HEK293 (cell line): ENCODE data around the gene SESN1.

Experiments used
- YY1 ChIP-seq: fragments of 450-650 bp; formaldehyde crosslinking; IDR thresholded peaks from 2 replicates; pipeline ENCODE4 v1.5.1; 2018; ENCODE audit warnings: missing biosample characterization, missing genetic modification characterization
- ZNF133 ChIP-seq: fragments of 450-650 bp; formaldehyde crosslinking; IDR thresholded peaks from 2 replicates; pipeline ENCODE4 v1.5.1; 2016; ENCODE audit warnings: missing biosample characterization, missing genetic modification characterization
- ZNF394 ChIP-seq: fragments of 450-650 bp; formaldehyde crosslinking; IDR thresholded peaks from 2 replicates; pipeline ENCODE4 v1.5.1; 2016; ENCODE audit warnings: missing biosample characterization, missing genetic modification characterization, mild to moderate bottlenecking, moderate library complexity, borderline replicate concordance
- ZNF514 ChIP-seq: fragments of 450-650 bp; formaldehyde crosslinking; IDR thresholded peaks from 2 replicates; pipeline ENCODE4 v1.5.1; 2016; ENCODE audit warnings: missing biosample characterization, missing genetic modification characterization
- ZNF660 ChIP-seq: fragments of 450-650 bp; IDR thresholded peaks from 2 replicates; pipeline ENCODE4 v1.5.1; 2018; ENCODE audit warnings: missing biosample characterization, mild to moderate bottlenecking, missing genetic modification characterization
- ZNF792 ChIP-seq: fragments of 450-650 bp; formaldehyde crosslinking; IDR thresholded peaks from 2 replicates; pipeline ENCODE4 v1.5.1; 2016; ENCODE audit warnings: missing biosample characterization, missing genetic modification characterization
- TF ChIP-seq, protein P1 (sequence below): fragments of 450-650 bp; formaldehyde crosslinking; IDR thresholded peaks from 2 replicates; pipeline ENCODE4 v1.5.1; 2016; ENCODE audit warnings: missing biosample characterization, missing genetic modification characterization
- TF ChIP-seq, protein P2 (sequence below): sonication (generic); formaldehyde crosslinking; IDR thresholded peaks from 2 replicates; pipeline ENCODE4 v1.8.1; 2022; ENCODE audit warnings: mild to moderate bottlenecking, moderate library complexity, missing genetic modification reagents

DNA sequence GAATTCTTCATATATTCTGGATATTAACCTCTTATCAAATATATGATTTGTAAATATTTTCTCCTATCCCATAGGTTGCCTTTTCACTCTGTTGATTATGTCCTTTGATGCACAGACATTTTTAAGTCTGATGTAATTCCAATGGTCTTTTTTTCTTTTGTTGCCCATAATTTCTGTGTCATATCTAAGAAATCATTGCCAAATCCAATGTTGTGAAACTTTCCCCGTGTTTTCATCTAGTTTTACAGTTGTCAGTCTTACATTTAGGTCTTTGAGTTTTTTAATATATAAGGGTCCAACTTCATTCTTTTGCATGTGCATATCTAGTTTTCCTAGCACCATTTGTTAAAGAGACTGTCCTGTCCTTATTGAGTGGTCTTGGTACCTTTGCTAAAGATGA is 111.5 kb downstream of the SESN1 start:
- TF ChIP-seq ZNF660 (tag by site-specific recombination) (no peak), ZNF394 (tag by site-specific recombination) (no peak), ZNF133 (tag by site-specific recombination) (no peak), ZNF792 (tag by site-specific recombination) (no peak), YY1 (tag by site-specific recombination) (no peak), ZNF514 (tag by site-specific recombination) (no peak)
- TF ChIP-seq, protein P1, sequence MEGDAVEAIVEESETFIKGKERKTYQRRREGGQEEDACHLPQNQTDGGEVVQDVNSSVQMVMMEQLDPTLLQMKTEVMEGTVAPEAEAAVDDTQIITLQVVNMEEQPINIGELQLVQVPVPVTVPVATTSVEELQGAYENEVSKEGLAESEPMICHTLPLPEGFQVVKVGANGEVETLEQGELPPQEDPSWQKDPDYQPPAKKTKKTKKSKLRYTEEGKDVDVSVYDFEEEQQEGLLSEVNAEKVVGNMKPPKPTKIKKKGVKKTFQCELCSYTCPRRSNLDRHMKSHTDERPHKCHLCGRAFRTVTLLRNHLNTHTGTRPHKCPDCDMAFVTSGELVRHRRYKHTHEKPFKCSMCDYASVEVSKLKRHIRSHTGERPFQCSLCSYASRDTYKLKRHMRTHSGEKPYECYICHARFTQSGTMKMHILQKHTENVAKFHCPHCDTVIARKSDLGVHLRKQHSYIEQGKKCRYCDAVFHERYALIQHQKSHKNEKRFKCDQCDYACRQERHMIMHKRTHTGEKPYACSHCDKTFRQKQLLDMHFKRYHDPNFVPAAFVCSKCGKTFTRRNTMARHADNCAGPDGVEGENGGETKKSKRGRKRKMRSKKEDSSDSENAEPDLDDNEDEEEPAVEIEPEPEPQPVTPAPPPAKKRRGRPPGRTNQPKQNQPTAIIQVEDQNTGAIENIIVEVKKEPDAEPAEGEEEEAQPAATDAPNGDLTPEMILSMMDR (tag by site-specific recombination), result no peak
- TF ChIP-seq, protein P2, sequence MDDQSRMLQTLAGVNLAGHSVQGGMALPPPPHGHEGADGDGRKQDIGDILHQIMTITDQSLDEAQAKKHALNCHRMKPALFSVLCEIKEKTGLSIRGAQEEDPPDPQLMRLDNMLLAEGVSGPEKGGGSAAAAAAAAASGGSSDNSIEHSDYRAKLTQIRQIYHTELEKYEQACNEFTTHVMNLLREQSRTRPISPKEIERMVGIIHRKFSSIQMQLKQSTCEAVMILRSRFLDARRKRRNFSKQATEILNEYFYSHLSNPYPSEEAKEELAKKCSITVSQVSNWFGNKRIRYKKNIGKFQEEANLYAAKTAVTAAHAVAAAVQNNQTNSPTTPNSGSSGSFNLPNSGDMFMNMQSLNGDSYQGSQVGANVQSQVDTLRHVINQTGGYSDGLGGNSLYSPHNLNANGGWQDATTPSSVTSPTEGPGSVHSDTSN, result no peak
